GM12865 (cell line): Measurements from ENCODE around the gene PPM1H.

Experiments
- DNase-seq: peaks from one replicate; pipeline ENCODE4 v3.0.0; 2010; ENCODE audit warnings: low read depth
- H3K4me3 ChIP-seq: 2 replicates; pipeline ENCODE4 v1.5.1; 2011; ENCODE audit warnings: mild to moderate bottlenecking, low read depth, low read length, control low read depth
- CTCF ChIP-seq: IDR thresholded peaks from 2 replicates; pipeline ENCODE4 v1.5.1; 2011; ENCODE audit warnings: low read length, control low read depth, low read depth, inconsistent platforms; ENCODE audit not compliant: insufficient read depth; ENCODE audit errors: missing control alignments

The PPM1H gene

GRCh38 chr12:62725781-62726180, 209.2 kb downstream of the PPM1H start:
- H3K4me3 ChIP-seq: no peak overlapping the region
- TF ChIP-seq CTCF: no peak
- no peak for DNase-seq

DNA sequence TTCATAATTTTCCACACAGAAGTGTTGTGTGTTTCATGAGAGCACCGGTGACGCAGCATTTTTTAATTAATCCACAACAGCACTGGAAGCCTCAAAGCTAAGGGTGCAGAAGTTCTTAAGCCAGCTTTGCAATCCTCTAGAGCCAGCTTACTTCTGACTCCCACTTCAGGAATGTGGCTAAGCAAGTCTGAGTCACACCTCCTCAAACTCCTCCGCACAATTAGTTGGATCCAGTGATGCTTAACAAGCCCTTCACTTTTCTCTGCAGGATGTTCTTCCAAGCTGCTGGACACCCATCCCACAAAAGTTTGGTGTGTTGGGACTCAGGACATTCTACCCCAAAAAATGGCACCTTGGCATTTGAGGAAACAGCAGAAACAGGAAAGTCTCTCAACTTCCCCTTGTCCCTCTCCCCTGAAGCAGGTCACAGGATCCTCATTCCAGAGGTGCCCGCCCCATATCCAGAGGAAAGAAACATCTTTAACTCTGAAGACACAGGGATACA, 210.0 kb downstream of the PPM1H start:
- TF ChIP-seq CTCF: no peak
- no peak overlapping the region for H3K4me3 ChIP-seq
- no peak for DNase-seq

DNA sequence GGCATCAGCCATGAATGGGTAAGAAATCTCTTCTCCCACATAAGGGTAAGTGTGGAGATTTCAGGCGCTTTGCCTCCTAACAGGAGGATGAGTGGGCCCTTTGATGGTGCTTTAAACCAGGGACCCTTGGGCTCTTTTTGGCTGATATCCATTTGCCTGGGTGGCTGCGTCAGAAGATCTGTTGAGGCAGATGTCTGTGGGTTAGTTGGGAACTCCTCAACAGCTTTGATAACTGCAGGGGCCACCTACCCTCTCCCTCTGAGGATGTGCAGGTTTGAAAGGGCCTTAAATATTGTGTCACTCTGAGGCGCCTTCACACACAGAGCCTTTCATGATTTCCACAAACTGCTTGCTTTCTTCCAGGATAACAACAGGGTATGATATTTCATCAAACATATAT, 210.7 kb downstream of the PPM1H start:
- TF ChIP-seq CTCF: no peak
- no peak overlapping the region for H3K4me3 ChIP-seq
- DNase-seq: no peak

GRCh38 chr12:62722971-62723680, 211.8 kb downstream of the PPM1H start:
- H3K4me3 ChIP-seq: no peak overlapping the region
- no peak for TF ChIP-seq CTCF
- DNase-seq: no peak

GRCh38 chr12:62720661-62721330, 214.2 kb downstream of the PPM1H start:
- no peak for DNase-seq
- H3K4me3 ChIP-seq: no peak overlapping the region
- no peak for TF ChIP-seq CTCF

GRCh38 chr12:62720025-62720424, 214.9 kb downstream of the PPM1H start:
- no peak for DNase-seq
- TF ChIP-seq CTCF: no peak
- no peak overlapping the region for H3K4me3 ChIP-seq
